K562 (cell line): ENCODE results near the gene ARHGAP12. TPM values are rescaled to one million over a fixed set of nuclear protein-coding genes. Genes with fewer than 3 reads are reported as not detected.

Source experiments
- ATAC-seq: fragments of 200-7000 bp; cut with Tn5 transposase; 3 replicates; pipeline ENCODE4 v1.9.1; 2020; ENCODE audit warnings: moderate library complexity
- BruUV-seq: library from RNA; stranded (reverse); fragments of 400-500 nt; replicated peaks from 2 replicates; lab custom pipeline; 2021; lab: Mats Ljungman, UMichigan
- CTCF ChIA-PET: fragments of 300-600 bp; formaldehyde crosslinking; extraction: SDS; loops from one replicate; lab custom pipeline; 2021; ENCODE audit warnings: low intra/inter-chr PET ratio; lab: Yijun Ruan, JAX
- POLR2A ChIA-PET: fragments of 300-600, 350-650 bp; sonication (Branson Sonifier 250); formaldehyde crosslinking; extraction: SDS; loops from one replicate; lab custom pipeline; 2021; ENCODE audit warnings: antibody characterized with exemption, inconsistent platforms; lab: Yijun Ruan, JAX
- DNase-seq, 4 experiments: peaks; one replicate each; pipeline versions ENCODE4 v3.0.0 to v3.0.0-alpha.2; 2011 to 2018; ENCODE audit warnings: low spot score in 3 of 4, mixed read lengths in 3 of 4; ENCODE audit errors: extremely low read depth in 1 of 4
- FAIRE-seq: peaks from 2 replicates; lab custom pipeline; 2011; peaks lifted over from hg19 to GRCh38; lab: Jason Lieb, UNC
- H2AFZ ChIP-seq: 2 replicates; pipeline ENCODE4 v1.6.0; 2011; ENCODE audit warnings: low read depth, low read length, control low read depth, inconsistent platforms
- H3K27ac ChIP-seq: fragments of 200-600 bp; 3 replicates; pipeline ENCODE4 v1.8.0; 2011; ENCODE audit warnings: low read depth, mild to moderate bottlenecking, control low read depth, inconsistent platforms, low read length, moderate library complexity, mixed read lengths; ENCODE audit errors: extremely low read depth
- H3K27me3 ChIP-seq, 2 experiments: fragments of 300-600 bp in 1 of 2; 2 replicates in 1 of 2; 3 replicates in 1 of 2; pipeline versions ENCODE4 v1.6.0 to v1.8.0; 2011; ENCODE audit warnings: inconsistent platforms in 2 of 2, low read length in 2 of 2, mild to moderate bottlenecking in 1 of 2, mixed read lengths in 1 of 2, moderate library complexity in 1 of 2; ENCODE audit not compliant: control insufficient read depth in 2 of 2, insufficient read depth in 2 of 2
- H3K36me3 ChIP-seq: fragments of 300-600 bp; 3 replicates; pipeline ENCODE4 v1.8.0; 2011; ENCODE audit warnings: mild to moderate bottlenecking, low read length, inconsistent platforms; ENCODE audit not compliant: control insufficient read depth, insufficient read depth
- H3K4me1 ChIP-seq, 2 experiments: fragments of 200-600 bp in 1 of 2; replicated peaks in 1 of 2; 2 replicates in 1 of 2; 3 replicates in 1 of 2; pipeline versions ENCODE4 v1.5.1 to v1.8.0; 2011; ENCODE audit warnings: inconsistent platforms in 2 of 2, low read length in 2 of 2, mild to moderate bottlenecking in 1 of 2, mixed read lengths in 1 of 2, moderate library complexity in 1 of 2; ENCODE audit not compliant: control insufficient read depth in 2 of 2, insufficient read depth in 2 of 2
- H3K4me2 ChIP-seq: 2 replicates; pipeline ENCODE4 v1.6.1; 2011; ENCODE audit warnings: low read length, control low read depth, inconsistent platforms, mixed read lengths; ENCODE audit not compliant: insufficient read depth
- H3K4me3 ChIP-seq: fragments of 200-600 bp; sonication (generic), shearing (Covaris generic); 2 replicates; pipeline ENCODE4 v1.5.1; 2016; ENCODE audit warnings: control low read depth, inconsistent platforms
- H3K79me2 ChIP-seq: fragments of 200-600 bp; 3 replicates; pipeline ENCODE4 v1.8.0; 2011; ENCODE audit warnings: low read length, inconsistent platforms; ENCODE audit not compliant: control insufficient read depth, insufficient read depth
- H3K9ac ChIP-seq, 2 experiments: 2 replicates each; pipeline versions ENCODE4 v1.6.0 to v1.6.1; 2011; ENCODE audit warnings: low read depth in 2 of 2, low read length in 2 of 2, control low read depth in 1 of 2, inconsistent platforms in 1 of 2, mild to moderate bottlenecking in 1 of 2, mixed read lengths in 1 of 2; ENCODE audit not compliant: insufficient read depth in 1 of 2
- H3K9me1 ChIP-seq: one replicate; pipeline ENCODE4 v1.6.0; 2011; ENCODE audit warnings: inconsistent platforms, mild to moderate bottlenecking, low read length, moderate library complexity; ENCODE audit not compliant: control insufficient read depth, insufficient read depth
- H3K9me3 ChIP-seq: replicated peaks from 2 replicates; pipeline ENCODE4 v1.5.1; 2011; ENCODE audit warnings: low read depth, low read length, inconsistent platforms; ENCODE audit not compliant: control insufficient read depth, insufficient read depth
- H4K20me1 ChIP-seq: replicated peaks from 2 replicates; pipeline ENCODE4 v1.6.1; 2011; ENCODE audit warnings: low read length, inconsistent platforms, mixed read lengths; ENCODE audit not compliant: control insufficient read depth, insufficient read depth
- CCAR2 ChIP-seq: fragments of 200-400 bp; formaldehyde crosslinking; IDR thresholded peaks from 2 replicates; pipeline ENCODE4 v1.6.1; 2017; ENCODE audit warnings: mild to moderate bottlenecking, low read depth, low read length
- CCNT2 ChIP-seq: IDR thresholded peaks from 2 replicates; pipeline ENCODE4 v1.6.1; 2011; ENCODE audit warnings: borderline replicate concordance, low read depth, mild to moderate bottlenecking, moderate library complexity, mixed read lengths, low read length; ENCODE audit not compliant: insufficient read length; ENCODE audit errors: extremely low read depth
- HDAC8 ChIP-seq: fragments of 450-650 bp; IDR thresholded peaks from 2 replicates; pipeline ENCODE4 v1.6.1; 2016; ENCODE audit warnings: mild to moderate bottlenecking, missing genetic modification characterization, moderate library complexity, missing compliant biosample characterization
- NONO ChIP-seq, 2 experiments: fragments of 200-400 bp in 1 of 2; fragments of 450-650 bp in 1 of 2; formaldehyde crosslinking in 1 of 2; IDR thresholded peaks; 2 replicates each; pipeline ENCODE4 v1.6.1; 2017; ENCODE audit warnings: low read depth in 2 of 2, mild to moderate bottlenecking in 2 of 2, moderate library complexity in 2 of 2, low read length in 1 of 2
- PRMT5 ChIP-seq: sonication (generic); formaldehyde crosslinking; IDR thresholded peaks from 2 replicates; pipeline ENCODE4 v1.5.0; 2020; ENCODE audit warnings: missing genetic modification reagents
- RBM22 ChIP-seq: fragments of 200-400 bp; formaldehyde crosslinking; IDR thresholded peaks from 2 replicates; pipeline ENCODE4 v1.6.1; 2018; ENCODE audit warnings: low read length, low read depth; ENCODE audit not compliant: poor library complexity, severe bottlenecking
- SMARCC2 ChIP-seq: fragments of 450-650 bp; IDR thresholded peaks from 2 replicates; pipeline ENCODE4 v1.6.1; 2017; ENCODE audit warnings: antibody characterized with exemption, moderate library complexity, mild to moderate bottlenecking, low read depth
- TARDBP ChIP-seq: fragments of 450-650 bp; IDR thresholded peaks from 2 replicates; pipeline ENCODE4 v1.6.1; 2016
- TBL1XR1 ChIP-seq, 2 experiments: IDR thresholded peaks; 2 replicates each; pipeline ENCODE4 v1.6.1; 2012; ENCODE audit warnings: improper control_type of control experiment in 2 of 2, low read length in 2 of 2, mild to moderate bottlenecking in 1 of 2
- TSC22D4 ChIP-seq: fragments of 450-650 bp; IDR thresholded peaks from 2 replicates; pipeline ENCODE4 v1.6.1; 2016; ENCODE audit warnings: missing genetic modification characterization, missing biosample characterization, control low read depth
- ZFP36 ChIP-seq: fragments of 150-350 bp; IDR thresholded peaks from 2 replicates; pipeline ENCODE4 v1.6.1; 2018; ENCODE audit warnings: low read length, low read depth; ENCODE audit not compliant: partially characterized antibody
- ZNF830 ChIP-seq: fragments of 250-450 bp; sonication (Bioruptor Pico); IDR thresholded peaks from 2 replicates; pipeline ENCODE4 v1.5.0; 2021; ENCODE audit warnings: mild to moderate bottlenecking
- WGBS: fragments of 100-300 bp; shearing (Covaris generic); methylation state at CpG from one replicate; pipeline ENCODE4 v1.1.6; 2016; ENCODE audit warnings: low coverage, mixed read lengths; ENCODE audit not compliant: insufficient coverage; ENCODE audit errors: missing lambda C conversion rate; 5-methylcytosine and 5-hydroxymethylcytosine counted together
- in situ Hi-C: fragments of 300-500 bp; cut with MboI; formaldehyde crosslinking; loops from 4 replicates; pipeline ENCODE4 v1.15.0; 2018; ENCODE audit warnings: inconsistent platforms, mixed read lengths
- intact Hi-C: fragments of 100-400 bp; cut with micrococcal nuclease; formaldehyde crosslinking; loops from 2 replicates; pipeline ENCODE4 v1.14.2; 2022
- polyA plus RNA-seq, 8 experiments: library from polyadenylated mRNA; depleted of rRNA in 4 of 8; stranded (reverse) in 5 of 8; unstranded in 3 of 8; fragments of >200 nt; fragmentation: Nextera tagmentation in 2 of 8; fragmentation: Illumina TruSeq in 1 of 8; extraction: Ambion mirVana in 2 of 8; extraction: Trizol in 1 of 8; gene quantifications; 2 replicates each; pipeline versions ENCODE4 v1.2.1 to v1.2.3, GENCODE V29; 2011 to 2014; ENCODE audit warnings: inconsistent platforms in 1 of 8, missing spikeins in 1 of 8
- total RNA-seq, 7 experiments: library from RNA; depleted of rRNA in 6 of 7; stranded (reverse); fragments of >200 nt in 6 of 7; fragmentation: Illumina TruSeq in 2 of 7; extraction: Trizol in 2 of 7; gene quantifications; 2 replicates each; pipeline versions ENCODE4 v1.2.1 to v1.2.3, GENCODE V29; 2011 to 2021; ENCODE audit warnings: low replicate concordance in 1 of 7
- TF ChIP-seq, protein P1 (sequence below): fragments of 250-450 bp; sonication (Bioruptor Pico); IDR thresholded peaks from 2 replicates; pipeline ENCODE4 v1.9.0; 2021; ENCODE audit warnings: mild to moderate bottlenecking, inconsistent platforms
- TF ChIP-seq, protein P2 (sequence below): fragments of 250-450 bp; sonication (Bioruptor Pico); IDR thresholded peaks from 2 replicates; pipeline ENCODE4 v1.8.0; 2021; ENCODE audit warnings: moderate library complexity, mild to moderate bottlenecking, inconsistent platforms
- TF ChIP-seq, protein P3 (sequence below): fragments of 250-450 bp; sonication (Bioruptor Pico); IDR thresholded peaks from 2 replicates; pipeline ENCODE4 v1.5.0; 2021
- TF ChIP-seq, protein P4 (sequence below): fragments of 250-450 bp; sonication (Bioruptor Pico); IDR thresholded peaks from 2 replicates; pipeline ENCODE4 v1.8.0; 2021; ENCODE audit warnings: moderate library complexity, mild to moderate bottlenecking, inconsistent platforms

ARHGAP12 gene
- total and polyA plus RNA-seq, 9 of the 15 experiments (the other 6 are each of a cell fraction or from before 2014, with no cell fraction given): 4.4 to 18.7 (median 10.1) TPM

DNA sequence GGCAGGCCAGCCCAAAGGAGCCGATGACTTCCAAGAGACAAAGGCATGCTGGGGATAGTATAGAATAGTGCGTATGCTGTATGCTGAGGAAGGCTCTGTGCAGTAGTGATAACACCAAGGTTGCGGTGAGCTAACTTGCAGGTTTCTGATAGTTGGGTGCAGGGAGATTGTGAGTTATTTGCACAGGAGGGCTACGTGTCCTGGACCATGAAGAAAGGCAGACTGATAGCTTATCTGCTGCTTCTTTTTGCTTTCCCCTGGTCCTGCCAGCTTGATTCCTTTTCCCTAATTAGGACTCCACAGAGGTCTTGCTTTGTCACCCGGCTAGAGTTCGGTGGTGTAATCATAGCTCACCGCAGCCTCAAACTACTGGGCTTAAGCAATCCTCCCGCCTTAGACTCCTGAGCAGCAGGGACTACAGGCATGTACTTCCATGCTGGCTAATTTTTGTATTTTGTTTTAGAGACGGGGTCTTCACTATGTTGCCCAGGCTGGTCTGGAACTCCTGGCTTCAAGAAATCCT is 43.9 kb upstream of the ARHGAP12 start:
- intact Hi-C loops (loop anchor here (2.0 kb wide), 2 partner anchors 20 to 44 kb away; partner anchors contain the start of gene ARHGAP12), in situ Hi-C loops (no loop called here)
- DNase-seq (peak; percentile 71 to 96 (median 79)), ATAC-seq (peak; percentile 98), FAIRE-seq (peak; percentile 97)
- H3K27me3 ChIP-seq: no peaks in the 10 kb centered on the region
- peaks cover 34 to 40% of the 10 kb centered on the region in 2 experiments for H3K4me1 ChIP-seq
- H3K4me2 ChIP-seq: peak overlapping the region; percentile 49; the same call in 1 of the 2 replicates
- CTCF ChIA-PET: no interaction called here
- H3K79me2 ChIP-seq: no peaks in the 10 kb centered on the region
- peak overlapping the region; percentile 33 for H2AFZ ChIP-seq
- H3K27ac ChIP-seq: peak overlapping the region; percentile 58
- no peaks in the 10 kb centered on the region for H4K20me1 ChIP-seq
- no peaks in the 10 kb centered on the region for H3K9me1 ChIP-seq
- H3K4me3 ChIP-seq: no peak overlapping the region
- POLR2A ChIA-PET: interaction anchor here (0.7 to 3.2 kb wide), 6 partner anchors 9 to 1515 kb away, joined by 3 to 13 read pairs (median 4); no protein-coding TSS in a partner anchor
- H3K9ac ChIP-seq: peak overlapping the region in 1 of 2 experiments; percentile 24; a peak in 1 of 4 replicates
- WGBS: 3% methylated on average over 9 of the region's 9 CpGs
- H3K36me3 ChIP-seq: no peaks in the 10 kb centered on the region
- no TSS peak for BruUV-seq
- no peaks in the 10 kb centered on the region for H3K9me3 ChIP-seq
- no peak for TF ChIP-seq HDAC8
- no peak for TF ChIP-seq TSC22D4 (tag)
- TF ChIP-seq SMARCC2: peak; percentile 96
- TF ChIP-seq TBL1XR1 (IDR thresholded peaks at IDR 0.05; ENCODE audit: low read length in 2 of 2): peak; percentile 91 to 98
- TF ChIP-seq, protein P1, sequence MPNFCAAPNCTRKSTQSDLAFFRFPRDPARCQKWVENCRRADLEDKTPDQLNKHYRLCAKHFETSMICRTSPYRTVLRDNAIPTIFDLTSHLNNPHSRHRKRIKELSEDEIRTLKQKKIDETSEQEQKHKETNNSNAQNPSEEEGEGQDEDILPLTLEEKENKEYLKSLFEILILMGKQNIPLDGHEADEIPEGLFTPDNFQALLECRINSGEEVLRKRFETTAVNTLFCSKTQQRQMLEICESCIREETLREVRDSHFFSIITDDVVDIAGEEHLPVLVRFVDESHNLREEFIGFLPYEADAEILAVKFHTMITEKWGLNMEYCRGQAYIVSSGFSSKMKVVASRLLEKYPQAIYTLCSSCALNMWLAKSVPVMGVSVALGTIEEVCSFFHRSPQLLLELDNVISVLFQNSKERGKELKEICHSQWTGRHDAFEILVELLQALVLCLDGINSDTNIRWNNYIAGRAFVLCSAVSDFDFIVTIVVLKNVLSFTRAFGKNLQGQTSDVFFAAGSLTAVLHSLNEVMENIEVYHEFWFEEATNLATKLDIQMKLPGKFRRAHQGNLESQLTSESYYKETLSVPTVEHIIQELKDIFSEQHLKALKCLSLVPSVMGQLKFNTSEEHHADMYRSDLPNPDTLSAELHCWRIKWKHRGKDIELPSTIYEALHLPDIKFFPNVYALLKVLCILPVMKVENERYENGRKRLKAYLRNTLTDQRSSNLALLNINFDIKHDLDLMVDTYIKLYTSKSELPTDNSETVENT: peak; percentile 24; the same call in 1 of the 2 replicates
- peak; percentile 92; the same call in 1 of the 2 replicates for TF ChIP-seq TARDBP
- no peak for TF ChIP-seq ZNF830 (CRISPR knock-in tag)
- TF ChIP-seq, protein P2, sequence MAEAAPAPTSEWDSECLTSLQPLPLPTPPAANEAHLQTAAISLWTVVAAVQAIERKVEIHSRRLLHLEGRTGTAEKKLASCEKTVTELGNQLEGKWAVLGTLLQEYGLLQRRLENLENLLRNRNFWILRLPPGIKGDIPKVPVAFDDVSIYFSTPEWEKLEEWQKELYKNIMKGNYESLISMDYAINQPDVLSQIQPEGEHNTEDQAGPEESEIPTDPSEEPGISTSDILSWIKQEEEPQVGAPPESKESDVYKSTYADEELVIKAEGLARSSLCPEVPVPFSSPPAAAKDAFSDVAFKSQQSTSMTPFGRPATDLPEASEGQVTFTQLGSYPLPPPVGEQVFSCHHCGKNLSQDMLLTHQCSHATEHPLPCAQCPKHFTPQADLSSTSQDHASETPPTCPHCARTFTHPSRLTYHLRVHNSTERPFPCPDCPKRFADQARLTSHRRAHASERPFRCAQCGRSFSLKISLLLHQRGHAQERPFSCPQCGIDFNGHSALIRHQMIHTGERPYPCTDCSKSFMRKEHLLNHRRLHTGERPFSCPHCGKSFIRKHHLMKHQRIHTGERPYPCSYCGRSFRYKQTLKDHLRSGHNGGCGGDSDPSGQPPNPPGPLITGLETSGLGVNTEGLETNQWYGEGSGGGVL (CRISPR knock-in tag): no peak
- TF ChIP-seq CCNT2: peak; percentile 98
- TF ChIP-seq ZFP36: peak; percentile 51
- TF ChIP-seq NONO (IDR thresholded peaks at IDR 0.05; ENCODE audit: low read depth in 2 of 2, low read length in 1 of 2): peak in 1 of 2 experiments; percentile 83; a peak in 2 of 4 replicates
- TF ChIP-seq, protein P3, sequence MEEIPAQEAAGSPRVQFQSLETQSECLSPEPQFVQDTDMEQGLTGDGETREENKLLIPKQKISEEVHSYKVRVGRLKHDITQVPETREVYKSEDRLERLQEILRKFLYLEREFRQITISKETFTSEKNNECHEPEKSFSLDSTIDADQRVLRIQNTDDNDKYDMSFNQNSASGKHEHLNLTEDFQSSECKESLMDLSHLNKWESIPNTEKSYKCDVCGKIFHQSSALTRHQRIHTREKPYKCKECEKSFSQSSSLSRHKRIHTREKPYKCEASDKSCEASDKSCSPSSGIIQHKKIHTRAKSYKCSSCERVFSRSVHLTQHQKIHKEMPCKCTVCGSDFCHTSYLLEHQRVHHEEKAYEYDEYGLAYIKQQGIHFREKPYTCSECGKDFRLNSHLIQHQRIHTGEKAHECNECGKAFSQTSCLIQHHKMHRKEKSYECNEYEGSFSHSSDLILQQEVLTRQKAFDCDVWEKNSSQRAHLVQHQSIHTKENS: no peak
- TF ChIP-seq CCAR2: no peak
- TF ChIP-seq RBM22: no peak
- TF ChIP-seq PRMT5 (CRISPR knock-in tag): no peak
- TF ChIP-seq, protein P4, sequence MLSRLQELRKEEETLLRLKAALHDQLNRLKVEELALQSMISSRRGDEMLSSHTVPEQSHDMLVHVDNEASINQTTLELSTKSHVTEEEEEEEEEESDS (CRISPR knock-in tag): no peak
